NB4 (cell line): ENCODE data around the gene IL17RC.

Experiments used
- TF ChIP-seq, protein P1 (sequence below): IDR thresholded peaks from one replicate; pipeline ENCODE4 v1.5.1; 2012; ENCODE audit warnings: low read depth, low read length
- TF ChIP-seq, protein P2 (sequence below): IDR thresholded peaks from 2 replicates; pipeline ENCODE4 v1.6.1; 2011; ENCODE audit warnings: low read depth, low read length

DNA sequence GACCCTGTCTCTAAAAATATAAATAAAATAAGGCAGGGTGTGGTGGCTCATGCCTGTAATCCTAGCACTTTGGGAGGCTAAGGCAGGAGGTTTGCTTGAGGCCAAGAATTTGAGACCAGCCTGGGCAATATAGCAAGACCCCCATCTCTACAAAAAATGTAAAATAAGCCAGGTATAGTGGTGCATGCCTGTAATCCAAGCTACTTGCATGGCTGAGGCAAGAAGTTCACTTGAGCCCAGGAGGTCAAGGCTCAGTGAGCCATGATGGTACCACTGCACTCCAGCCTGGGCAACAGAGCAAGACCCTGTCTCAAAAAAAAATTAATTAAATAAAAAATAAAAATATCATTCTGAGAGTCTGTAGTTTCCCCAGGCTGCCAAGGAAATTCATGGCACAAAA lies 30.6 kb upstream of the IL17RC start:
- TF ChIP-seq, protein P1, sequence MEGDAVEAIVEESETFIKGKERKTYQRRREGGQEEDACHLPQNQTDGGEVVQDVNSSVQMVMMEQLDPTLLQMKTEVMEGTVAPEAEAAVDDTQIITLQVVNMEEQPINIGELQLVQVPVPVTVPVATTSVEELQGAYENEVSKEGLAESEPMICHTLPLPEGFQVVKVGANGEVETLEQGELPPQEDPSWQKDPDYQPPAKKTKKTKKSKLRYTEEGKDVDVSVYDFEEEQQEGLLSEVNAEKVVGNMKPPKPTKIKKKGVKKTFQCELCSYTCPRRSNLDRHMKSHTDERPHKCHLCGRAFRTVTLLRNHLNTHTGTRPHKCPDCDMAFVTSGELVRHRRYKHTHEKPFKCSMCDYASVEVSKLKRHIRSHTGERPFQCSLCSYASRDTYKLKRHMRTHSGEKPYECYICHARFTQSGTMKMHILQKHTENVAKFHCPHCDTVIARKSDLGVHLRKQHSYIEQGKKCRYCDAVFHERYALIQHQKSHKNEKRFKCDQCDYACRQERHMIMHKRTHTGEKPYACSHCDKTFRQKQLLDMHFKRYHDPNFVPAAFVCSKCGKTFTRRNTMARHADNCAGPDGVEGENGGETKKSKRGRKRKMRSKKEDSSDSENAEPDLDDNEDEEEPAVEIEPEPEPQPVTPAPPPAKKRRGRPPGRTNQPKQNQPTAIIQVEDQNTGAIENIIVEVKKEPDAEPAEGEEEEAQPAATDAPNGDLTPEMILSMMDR: no peak
- TF ChIP-seq, protein P2, sequence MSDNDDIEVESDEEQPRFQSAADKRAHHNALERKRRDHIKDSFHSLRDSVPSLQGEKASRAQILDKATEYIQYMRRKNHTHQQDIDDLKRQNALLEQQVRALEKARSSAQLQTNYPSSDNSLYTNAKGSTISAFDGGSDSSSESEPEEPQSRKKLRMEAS: no peak
